H1 (cell line): ENCODE results near the gene CUX1. TPM values are rescaled to one million over a fixed set of nuclear protein-coding genes. Genes with fewer than 3 reads are reported as not detected.

ENCODE experiments used
- CTCF ChIA-PET: fragments of 300-600 bp; sonication (Branson Sonifier 250); formaldehyde crosslinking; loops from one replicate; lab custom pipeline; 2021; ENCODE audit not compliant: partially characterized antibody; lab: Charles Lee
- POLR2A ChIA-PET: fragments of 300-600 bp; sonication (Branson Sonifier 250); formaldehyde crosslinking; loops from one replicate; lab custom pipeline; 2021; ENCODE audit warnings: inconsistent platforms; ENCODE audit not compliant: partially characterized antibody; lab: Charles Lee
- DNase-seq, 2 experiments: peaks; one replicate each; pipeline versions ENCODE4 v3.0.0 to v3.0.0-alpha.2; 2010 to 2022; ENCODE audit warnings: low spot score in 2 of 2, low read depth in 1 of 2, mixed read lengths in 1 of 2
- FAIRE-seq: peaks from 2 replicates; lab custom pipeline; 2011; peaks lifted over from hg19 to GRCh38; lab: Jason Lieb, UNC
- H2AFZ ChIP-seq: 2 replicates; pipeline ENCODE4 v1.8.1; 2012; ENCODE audit warnings: low read length, inconsistent platforms
- H2AK5ac ChIP-seq: 2 replicates; pipeline ENCODE4 v1.6.1; 2013; ENCODE audit warnings: low read depth, low read length
- H2BK120ac ChIP-seq: replicated peaks from 2 replicates; pipeline ENCODE3; 2013; ENCODE audit warnings: low read depth, low read length, inconsistent platforms
- H2BK12ac ChIP-seq: 2 replicates; pipeline ENCODE4 v1.6.1; 2013; ENCODE audit warnings: low read depth, low read length
- H2BK15ac ChIP-seq: 2 replicates; pipeline ENCODE4 v1.6.1; 2013; ENCODE audit warnings: low read length
- H2BK20ac ChIP-seq: 2 replicates; pipeline ENCODE4 v1.6.1; 2013; ENCODE audit warnings: low read length
- H2BK5ac ChIP-seq: 2 replicates; pipeline ENCODE4 v1.6.1; 2013; ENCODE audit warnings: low read depth, low read length
- H3K14ac ChIP-seq: 2 replicates; pipeline ENCODE4 v1.6.1; 2013; ENCODE audit warnings: inconsistent platforms; ENCODE audit not compliant: insufficient read length
- H3K18ac ChIP-seq: 2 replicates; pipeline ENCODE4 v1.6.1; 2013; ENCODE audit warnings: low read length; ENCODE audit errors: extremely low read depth
- H3K23ac ChIP-seq: 2 replicates; pipeline ENCODE4 v1.6.1; 2013; ENCODE audit warnings: inconsistent platforms; ENCODE audit not compliant: insufficient read length
- H3K23me2 ChIP-seq: 2 replicates; pipeline ENCODE4 v1.6.1; 2013; ENCODE audit warnings: low read depth, low read length
- H3K27ac ChIP-seq: 2 replicates; pipeline ENCODE4 v1.6.1; 2011; ENCODE audit warnings: low read depth, low read length, inconsistent platforms
- H3K27me3 ChIP-seq, 4 experiments: replicated peaks in 1 of 4; 1 replicate in 1 of 4; 2 replicates in 3 of 4; pipeline versions ENCODE4 v1.6.1 to v1.8.1; 2011 to 2013; ENCODE audit warnings: low read length in 3 of 4, mild to moderate bottlenecking in 3 of 4, inconsistent platforms in 2 of 4, mixed read lengths in 2 of 4, moderate library complexity in 1 of 4; ENCODE audit not compliant: control insufficient read depth in 3 of 4, insufficient read depth in 3 of 4; ENCODE audit errors: extremely low read depth in 1 of 4
- H3K36me3 ChIP-seq, 4 experiments: 2 replicates each; pipeline versions ENCODE4 v1.6.1 to v1.8.1; 2011 to 2013; ENCODE audit warnings: mild to moderate bottlenecking in 4 of 4, low read length in 3 of 4, moderate library complexity in 2 of 4, control low read depth in 1 of 4, inconsistent platforms in 1 of 4; ENCODE audit not compliant: insufficient read depth in 4 of 4, control insufficient read depth in 2 of 4
- H3K4ac ChIP-seq: replicated peaks from 2 replicates; pipeline ENCODE3; 2013; ENCODE audit warnings: low read length, low read depth, mixed read lengths, inconsistent platforms; ENCODE audit not compliant: insufficient read length
- H3K4me1 ChIP-seq, 4 experiments: replicated peaks in 1 of 4; 1 replicate in 1 of 4; 2 replicates in 3 of 4; pipeline versions ENCODE4 v1.6.1 to v1.8.1; 2011 to 2013; ENCODE audit warnings: low read length in 3 of 4, inconsistent platforms in 2 of 4, mixed read lengths in 1 of 4; ENCODE audit not compliant: insufficient read depth in 4 of 4, control insufficient read depth in 3 of 4
- H3K4me2 ChIP-seq, 2 experiments: 2 replicates each; pipeline versions ENCODE4 v1.6.1 to v1.8.1; 2011 to 2013; ENCODE audit warnings: low read depth in 2 of 2, low read length in 2 of 2, control low read depth in 1 of 2, inconsistent platforms in 1 of 2, mild to moderate bottlenecking in 1 of 2; ENCODE audit not compliant: insufficient read depth in 1 of 2
- H3K4me3 ChIP-seq, 4 experiments: fragments of 200-600, 300-600 bp in 1 of 4; sonication (generic), shearing (Covaris generic), sonication (Bioruptor Twin) in 1 of 4; 2 replicates each; pipeline versions ENCODE4 v1.5.1 to v1.8.1; 2011 to 2016; ENCODE audit warnings: low read length in 4 of 4, low read depth in 3 of 4, control low read depth in 2 of 4, inconsistent platforms in 2 of 4, mild to moderate bottlenecking in 2 of 4, mixed read lengths in 1 of 4, moderate library complexity in 1 of 4; ENCODE audit not compliant: insufficient read depth in 2 of 4; ENCODE audit errors: extremely low read depth in 1 of 4
- H3K56ac ChIP-seq: replicated peaks from 2 replicates; pipeline ENCODE3; 2013; ENCODE audit warnings: low read depth, mild to moderate bottlenecking, mixed read lengths, low read length, inconsistent platforms; ENCODE audit not compliant: insufficient read length
- H3K79me1 ChIP-seq: 2 replicates; pipeline ENCODE4 v1.6.1; 2013; ENCODE audit warnings: low read depth, low read length, control low read depth
- H3K79me2 ChIP-seq, 2 experiments: 2 replicates each; pipeline versions ENCODE4 v1.6.1 to v1.8.1; 2012 to 2013; ENCODE audit warnings: low read length in 2 of 2, mild to moderate bottlenecking in 2 of 2, inconsistent platforms in 1 of 2; ENCODE audit not compliant: insufficient read depth in 2 of 2, control insufficient read depth in 1 of 2
- H3K9ac ChIP-seq, 4 experiments: replicated peaks in 1 of 4; 1 replicate in 1 of 4; 2 replicates in 3 of 4; pipeline versions ENCODE4 v1.6.1 to v1.8.1; 2011 to 2013; ENCODE audit warnings: low read depth in 3 of 4, low read length in 3 of 4, control low read depth in 2 of 4, mild to moderate bottlenecking in 2 of 4, moderate library complexity in 2 of 4, inconsistent platforms in 1 of 4; ENCODE audit errors: extremely low read depth in 1 of 4
- H3K9me3 ChIP-seq, 2 experiments: 2 replicates each; pipeline versions ENCODE4 v1.6.1 to v1.8.1; 2012 to 2013; ENCODE audit warnings: mild to moderate bottlenecking in 2 of 2, moderate library complexity in 2 of 2, control low read depth in 1 of 2, inconsistent platforms in 1 of 2, low read depth in 1 of 2, low read length in 1 of 2, mixed read lengths in 1 of 2; ENCODE audit not compliant: insufficient read depth in 2 of 2
- H4K20me1 ChIP-seq, 2 experiments: replicated peaks in 1 of 2; 2 replicates each; pipeline versions ENCODE3 to v1.8.1; 2011 to 2013; ENCODE audit warnings: inconsistent platforms in 2 of 2, low read length in 2 of 2, mild to moderate bottlenecking in 1 of 2; ENCODE audit not compliant: insufficient read depth in 2 of 2, control insufficient read depth in 1 of 2
- H4K5ac ChIP-seq: 2 replicates; pipeline ENCODE4 v1.6.1; 2013; ENCODE audit warnings: low read length, low read depth, mixed read lengths, inconsistent platforms; ENCODE audit not compliant: insufficient read length
- H4K8ac ChIP-seq: 2 replicates; pipeline ENCODE4 v1.8.0; 2013; ENCODE audit warnings: mild to moderate bottlenecking, moderate library complexity, low read length, inconsistent platforms; ENCODE audit not compliant: insufficient read depth; ENCODE audit errors: extremely low read depth
- H4K91ac ChIP-seq: replicated peaks from 2 replicates; pipeline ENCODE3; 2013; ENCODE audit warnings: low read length, mixed read lengths, inconsistent platforms; ENCODE audit not compliant: insufficient read length
- BCL11A ChIP-seq, 2 experiments: IDR thresholded peaks; one replicate each; pipeline ENCODE4 v1.6.1; 2011; ENCODE audit warnings: low read depth in 2 of 2, low read length in 2 of 2, mild to moderate bottlenecking in 2 of 2
- JUN ChIP-seq: IDR thresholded peaks from 2 replicates; pipeline ENCODE4 v1.6.1; 2011; ENCODE audit warnings: low read depth, mild to moderate bottlenecking, improper control_type of control experiment, low read length
- PHF8 ChIP-seq: fragments of 200-600 bp; sonication (generic); conservative IDR thresholded peaks from 2 replicates; pipeline ENCODE4 v1.7.1; 2012; ENCODE audit warnings: low read depth, mild to moderate bottlenecking, inconsistent platforms, low read length, moderate library complexity
- SUZ12 ChIP-seq: fragments of 200-600 bp; sonication (generic); IDR thresholded peaks from 2 replicates; pipeline ENCODE4 v1.6.1; 2012; ENCODE audit warnings: mild to moderate bottlenecking, inconsistent platforms, low read length, moderate library complexity, mixed read lengths
- WGBS, 2 experiments: shearing (Covaris generic) in 1 of 2; methylation state at CpG; one replicate each; pipeline versions ENCODE4 v1.1.6 to v1.1.7; 2013 to 2015; ENCODE audit warnings: low lambda C conversion rate in 2 of 2, mixed read lengths in 2 of 2, inconsistent platforms in 1 of 2, low coverage in 1 of 2, missing lambda C conversion rate in 1 of 2; ENCODE audit not compliant: insufficient replicate concordance in 2 of 2, insufficient coverage in 1 of 2, insufficient read length in 1 of 2; ENCODE audit errors: extremely low coverage in 1 of 2, missing lambda C conversion rate in 1 of 2; 5-methylcytosine and 5-hydroxymethylcytosine counted together
- polyA plus RNA-seq, 7 experiments: library from polyadenylated mRNA; depleted of rRNA in 3 of 7; stranded (reverse) in 5 of 7; unstranded in 2 of 7; fragments of >200 nt in 5 of 7; fragments of 200-250 nt in 2 of 7; gene quantifications; 1 replicate in 5 of 7; 2 replicates in 1 of 7; 4 replicates in 1 of 7; pipeline versions ENCODE4 v1.2.1 to v1.2.3, GENCODE V29; 2011 to 2013; ENCODE audit warnings: missing spikeins in 2 of 7, mixed read lengths in 2 of 7
- total RNA-seq: library from RNA; stranded (reverse); fragmentation: NEBNext Ultra II Directional; extraction: Animal tissue kit (Norgen Biotek cat#: 25700); gene quantifications from 2 replicates; pipeline ENCODE4 v1.2.1, GENCODE V29; 2021

Gene CUX1
- total and polyA plus RNA-seq, 2 of the 8 experiments (the other 6 are each of a cell fraction or from before 2014, with no cell fraction given) = 21.6 to 65.9 TPM

GRCh38 chr7:101999393-101999792 is 182.0 kb downstream of the CUX1 start:
- Histone ChIP-seq H4K20me1 (peaks cover 3 to 9% of the 10 kb centered on the region in 2 experiments), H3K9ac (no peak overlapping the region)

More at GRCh38 chr7:101999393-101999792, 182.0 kb downstream of the CUX1 start:
- H3K18ac ChIP-seq = no peak overlapping the region
- no peak overlapping the region for H4K5ac ChIP-seq
- no peak overlapping the region for H2BK5ac ChIP-seq
- no peak overlapping the region for H4K91ac ChIP-seq
- peaks cover 0 to 35% of the 10 kb centered on the region in 2 experiments; a peak in 2 of 4 replicates for H3K79me2 ChIP-seq
- peaks cover 7% of the 10 kb centered on the region for H3K79me1 ChIP-seq
- 97% methylated on average over 9 of the region's 9 CpGs; no CpG with 5 or more reads in 1 of the 2 experiments for WGBS, 2 experiments
- H3K56ac ChIP-seq = no peak overlapping the region
- no peak for TF ChIP-seq JUN
- no peak for TF ChIP-seq BCL11A (IDR thresholded peaks at IDR 0.05; ENCODE audit: low read depth in 2 of 2, low read length in 2 of 2)
- TF ChIP-seq PHF8 = no peak
- no peak for TF ChIP-seq SUZ12
- CTCF ChIA-PET = interaction anchor here (1.7 kb wide), 1 partner anchor 14 kb away, joined by 4 read pairs; no protein-coding TSS in a partner anchor
- no peaks in the 10 kb centered on the region for H3K27me3 ChIP-seq
- H2BK12ac ChIP-seq = no peak overlapping the region
- no peak overlapping the region for H4K8ac ChIP-seq
- H3K23ac ChIP-seq = no peak overlapping the region
- POLR2A ChIA-PET = no interaction called here
- H3K36me3 ChIP-seq = no peaks in the 10 kb centered on the region
- H3K23me2 ChIP-seq = no peaks in the 10 kb centered on the region
- DNase-seq (no peak), FAIRE-seq (no peak)
- no peak overlapping the region for H2AK5ac ChIP-seq
- no peak overlapping the region for H3K27ac ChIP-seq
- H2BK120ac ChIP-seq = no peak overlapping the region
- no peak overlapping the region for H3K14ac ChIP-seq
- H3K4me3 ChIP-seq = no peak overlapping the region
- H3K4ac ChIP-seq = no peak overlapping the region
- no peaks in the 10 kb centered on the region for H3K9me3 ChIP-seq
- H3K4me2 ChIP-seq = no peak overlapping the region
- H3K4me1 ChIP-seq = peaks cover 0 to 16% (median 3%) of the 10 kb centered on the region in 4 experiments; a peak in 2 of 7 replicates
- H2BK20ac ChIP-seq = no peak overlapping the region
- no peak overlapping the region for H2BK15ac ChIP-seq
- H2AFZ ChIP-seq = no peak overlapping the region
